HG03103 (cell line): ENCODE measurements around the gene MAP3K15.

Source experiments
- ATAC-seq: cut with Tn5 transposase; IDR thresholded peaks from one replicate; pipeline ENCODE4 v1.9.1; 2021; ENCODE audit warnings: low read depth; ENCODE audit not compliant: unreplicated experiment

The MAP3K15 gene

GRCh38 chrX:19410259-19410658, 105.0 kb downstream of the MAP3K15 start:
- ATAC-seq, result no peak

GRCh38 chrX:19403696-19404095, 111.6 kb downstream of the MAP3K15 start:
- no peak for ATAC-seq

DNA sequence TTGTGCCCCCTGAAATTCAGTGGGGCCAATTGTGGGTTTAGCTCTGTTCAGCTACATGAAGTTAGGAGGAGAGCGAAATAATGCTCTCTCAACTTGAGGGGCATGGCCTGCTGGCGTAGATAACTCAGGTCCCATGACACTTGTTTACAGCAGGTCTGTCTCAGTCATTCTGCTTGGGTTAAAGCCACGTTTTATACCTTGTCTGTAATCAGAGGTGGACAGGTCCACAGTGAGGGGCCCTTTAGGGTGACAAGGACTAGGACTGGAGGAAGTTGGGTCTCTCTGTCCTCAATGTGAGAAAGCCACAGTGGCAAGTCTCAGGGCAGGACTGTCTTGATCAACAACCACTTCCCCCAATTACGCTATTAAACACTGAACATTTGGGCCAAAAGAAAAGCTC, 122.6 kb downstream of the MAP3K15 start:
- no peak for ATAC-seq

DNA sequence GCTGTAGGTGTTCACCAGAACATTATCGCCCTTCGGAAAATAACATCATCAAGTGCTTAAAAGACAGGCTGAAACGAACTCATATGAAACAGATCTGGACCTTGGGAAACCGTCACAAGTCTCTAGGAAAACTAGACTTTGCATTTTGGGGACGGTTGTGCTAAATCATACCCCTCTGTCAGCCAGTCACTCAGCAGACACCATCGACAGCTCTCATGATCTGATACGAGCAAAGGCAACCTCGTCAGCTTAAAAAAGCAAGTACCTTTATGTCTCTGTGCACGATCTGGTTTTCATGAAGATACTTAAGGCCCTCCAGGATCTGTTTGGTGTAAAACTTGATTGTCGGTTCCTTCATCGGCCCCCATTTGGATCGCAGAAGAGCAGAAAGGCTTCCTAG, 123.2 kb downstream of the MAP3K15 start:
- no peak for ATAC-seq

- ATAC-seq, result no peak
Observed at GRCh38 chrX:19389227-19389845, 126.0 kb downstream of the MAP3K15 start.

DNA sequence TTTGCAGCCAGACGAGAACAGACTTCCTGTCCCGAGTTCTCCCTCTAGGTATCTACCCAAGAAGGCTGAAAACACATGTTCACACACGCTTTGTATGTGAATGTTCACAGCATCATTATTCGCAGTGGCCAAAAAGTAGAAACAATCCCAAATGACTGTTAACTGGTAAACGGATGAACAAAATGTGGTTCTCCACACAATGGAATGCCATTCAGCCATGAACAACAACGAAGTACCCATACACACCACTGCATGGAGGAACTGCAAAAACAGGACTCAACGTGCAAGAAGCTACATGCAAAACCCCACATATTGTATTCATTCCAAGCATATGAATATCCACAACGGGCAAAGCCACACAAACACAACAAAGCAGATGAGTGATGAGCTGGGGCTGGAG, 126.6 kb downstream of the MAP3K15 start:
- ATAC-seq, result no peak

DNA sequence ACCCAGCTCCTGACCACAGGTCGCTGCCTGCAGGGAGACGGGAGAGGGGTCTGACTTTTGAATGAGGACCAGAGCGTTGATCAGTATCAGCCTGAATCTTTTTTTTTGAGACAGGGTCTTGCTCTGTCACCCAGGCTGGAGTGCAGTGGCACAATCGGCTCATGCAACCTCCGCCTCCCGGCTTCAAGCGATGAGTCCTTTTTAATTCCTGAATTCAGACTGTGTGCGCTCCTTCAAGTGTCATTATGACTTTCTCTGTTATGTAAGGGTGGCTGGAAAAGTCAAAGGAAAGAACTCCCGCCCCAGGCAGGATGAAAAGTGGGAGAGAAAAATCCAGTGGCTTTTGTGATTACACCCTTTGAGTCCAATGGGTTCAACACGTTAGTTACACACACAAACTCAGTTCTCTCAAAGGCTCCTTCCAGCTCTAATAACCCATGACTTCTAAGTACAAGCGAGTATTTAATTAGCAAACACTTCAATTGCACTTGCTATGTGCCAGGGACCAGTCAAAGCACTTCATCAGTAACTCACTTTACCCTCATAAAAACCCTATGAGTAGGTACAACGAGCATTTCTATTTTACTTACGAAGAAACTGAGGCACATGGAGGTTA, 127.1 kb downstream of the MAP3K15 start:
- ATAC-seq, result no peak

GRCh38 chrX:19386679-19387078, 128.6 kb downstream of the MAP3K15 start:
- ATAC-seq, result no peak

GRCh38 chrX:19382555-19383145, 132.7 kb downstream of the MAP3K15 start:
- no peak for ATAC-seq

- ATAC-seq, result no peak
Observed at GRCh38 chrX:19381326-19381725, 134.0 kb downstream of the MAP3K15 start.

GRCh38 chrX:19377799-19378198, 137.5 kb downstream of the MAP3K15 start:
- no peak for ATAC-seq

DNA sequence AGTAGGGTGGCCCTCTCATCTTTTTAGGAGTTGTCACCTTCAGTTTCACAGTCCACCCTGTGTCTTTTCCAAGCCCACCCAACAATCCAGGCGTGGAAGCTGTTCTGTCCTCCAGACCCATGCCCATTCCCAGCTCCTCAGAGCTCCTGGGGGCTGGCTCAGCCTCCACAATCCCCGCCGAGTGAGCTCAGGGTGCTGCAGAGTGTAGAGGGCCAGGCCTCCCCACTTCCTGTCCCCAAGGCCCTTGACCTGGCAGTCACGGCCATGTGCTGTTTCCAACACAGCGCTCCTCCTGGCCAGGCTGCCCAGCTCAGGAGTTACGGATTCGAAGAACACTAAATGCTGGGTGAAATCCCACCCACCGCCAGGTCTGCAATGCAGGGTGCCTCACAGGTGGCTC, 139.8 kb downstream of the MAP3K15 start:
- no peak for ATAC-seq

DNA sequence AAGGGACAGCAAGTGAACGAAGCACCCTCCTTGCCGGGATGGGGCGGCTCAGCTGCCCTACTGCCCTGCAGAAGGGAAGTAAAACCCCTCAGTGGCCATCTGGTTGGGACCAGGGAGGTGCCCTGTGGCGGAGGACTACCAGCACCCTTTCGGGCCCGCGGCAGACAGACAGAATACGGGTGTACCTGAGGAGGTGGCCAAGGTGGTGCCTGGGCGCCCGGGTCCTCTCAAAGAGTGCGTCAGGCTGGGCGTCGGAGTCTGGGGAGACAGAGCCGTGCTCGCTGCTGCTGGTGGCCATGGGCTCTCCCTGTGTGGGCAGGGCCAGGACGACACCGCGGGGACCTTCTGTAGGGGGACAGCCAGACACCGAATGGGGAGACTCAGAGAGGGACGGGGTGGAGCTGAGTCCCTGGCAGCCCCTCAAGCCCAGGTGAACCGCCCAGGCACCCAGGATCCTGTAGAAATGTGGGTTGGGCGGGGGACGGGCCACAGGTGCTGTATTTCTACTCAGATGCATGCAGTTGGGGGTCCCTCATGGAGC, 141.9 kb downstream of the MAP3K15 start:
- no peak for ATAC-seq

- ATAC-seq, result no peak
Observed at GRCh38 chrX:19372547-19373331, 142.6 kb downstream of the MAP3K15 start.

GRCh38 chrX:19372170-19372546, 143.2 kb downstream of the MAP3K15 start:
- ATAC-seq, result no peak

- no peak for ATAC-seq
Observed at GRCh38 chrX:19370061-19370460, 145.2 kb downstream of the MAP3K15 start.

GRCh38 chrX:19368576-19368975, 146.7 kb downstream of the MAP3K15 start:
- no peak for ATAC-seq

GRCh38 chrX:19361701-19362100, 153.6 kb downstream of the MAP3K15 start:
- no peak for ATAC-seq

- no peak for ATAC-seq
Observed at GRCh38 chrX:19360903-19361302, 154.4 kb downstream of the MAP3K15 start.

DNA sequence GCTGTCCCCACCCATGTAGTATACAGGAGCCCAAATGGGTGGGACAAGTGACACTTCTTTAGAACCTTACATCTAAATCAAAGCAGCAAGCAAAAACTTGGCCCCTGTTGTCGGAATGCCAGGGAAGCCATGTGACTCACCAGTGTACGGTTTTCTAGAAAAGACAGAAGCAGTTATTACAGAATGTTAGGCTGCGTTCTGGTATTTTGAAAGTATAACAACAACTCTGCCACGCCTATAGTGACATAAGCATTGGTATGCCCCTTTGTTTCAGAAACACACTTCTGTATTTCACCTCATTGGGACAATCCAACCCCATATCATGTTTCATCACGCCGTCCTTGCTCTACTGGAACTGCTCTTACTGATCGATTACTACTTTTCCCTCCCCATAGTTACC, 156.8 kb downstream of the MAP3K15 start:
- ATAC-seq, result no peak

DNA sequence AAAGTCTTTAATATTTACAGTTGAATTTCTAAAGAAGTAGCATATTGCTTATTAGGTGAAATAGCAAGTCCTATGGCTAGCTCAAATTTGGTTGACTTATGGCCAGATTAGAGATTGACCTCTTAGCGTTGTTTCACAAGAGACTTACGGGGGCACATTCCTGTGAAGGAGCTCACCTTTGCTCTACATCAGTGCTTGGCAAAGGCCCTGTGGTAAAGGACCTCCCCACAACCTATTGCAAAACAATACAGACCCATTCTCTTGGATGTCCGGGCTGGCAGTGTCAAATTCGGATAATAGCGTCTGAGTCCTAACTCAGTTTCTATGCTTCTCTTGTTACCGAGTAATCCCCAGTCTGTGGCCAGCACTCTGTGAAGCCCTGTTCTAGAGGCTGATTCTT, 160.7 kb downstream of the MAP3K15 start:
- no peak for ATAC-seq
